HEK293T (cell line): ENCODE data around the gene SOBP.

Experiments
- CTCF ChIA-PET: fragments of 350-600 bp; formaldehyde crosslinking; extraction: SDS; loops from one replicate; lab custom pipeline; 2021; ENCODE audit warnings: antibody characterized with exemption, inconsistent platforms; lab: Yijun Ruan, JAX
- POLR2A ChIA-PET: fragments of 350-600 bp; formaldehyde crosslinking; extraction: SDS; loops from one replicate; lab custom pipeline; 2020; ENCODE audit warnings: antibody characterized with exemption, inconsistent platforms; lab: Yijun Ruan, JAX
- DNase-seq: peaks from one replicate; pipeline ENCODE4 v3.0.0; 2012; ENCODE audit warnings: mixed read lengths; ENCODE audit errors: extremely low spot score
- ARNT ChIP-seq: fragments of 450-650 bp; IDR thresholded peaks from 2 replicates; pipeline ENCODE4 v1.6.1; 2017; ENCODE audit warnings: mild to moderate bottlenecking
- BHLHE40 ChIP-seq: fragments of 450-650 bp; IDR thresholded peaks from 2 replicates; pipeline ENCODE4 v1.6.1; 2016; ENCODE audit warnings: mild to moderate bottlenecking, moderate library complexity, borderline replicate concordance
- CTBP1 ChIP-seq: fragments of 450-650 bp; IDR thresholded peaks from 2 replicates; pipeline ENCODE4 v1.6.1; 2016; ENCODE audit warnings: borderline replicate concordance
- ELF4 ChIP-seq: fragments of 450-650 bp; IDR thresholded peaks from 2 replicates; pipeline ENCODE4 v1.6.1; 2017; ENCODE audit warnings: antibody characterized with exemption
- FOXA1 ChIP-seq: fragments of 450-650 bp; IDR thresholded peaks from 2 replicates; pipeline ENCODE4 v1.6.1; 2016; ENCODE audit warnings: mild to moderate bottlenecking
- FOXK2 ChIP-seq: fragments of 450-650 bp; IDR thresholded peaks from 2 replicates; pipeline ENCODE4 v1.6.1; 2016; ENCODE audit warnings: mild to moderate bottlenecking
- FOXM1 ChIP-seq: fragments of 450-650 bp; IDR thresholded peaks from 2 replicates; pipeline ENCODE4 v1.6.1; 2017; ENCODE audit warnings: mild to moderate bottlenecking, borderline replicate concordance
- HDGF ChIP-seq: fragments of 450-650 bp; IDR thresholded peaks from 2 replicates; pipeline ENCODE4 v1.6.1; 2017; ENCODE audit warnings: antibody characterized with exemption, borderline replicate concordance
- L3MBTL2 ChIP-seq: fragments of 450-650 bp; conservative IDR thresholded peaks from 2 replicates; pipeline ENCODE4 v1.6.1; 2016; ENCODE audit warnings: mild to moderate bottlenecking
- LEF1 ChIP-seq: fragments of 450-650 bp; IDR thresholded peaks from 2 replicates; pipeline ENCODE4 v1.6.1; 2017; ENCODE audit warnings: mild to moderate bottlenecking, borderline replicate concordance
- NFRKB ChIP-seq: fragments of 450-650 bp; IDR thresholded peaks from 2 replicates; pipeline ENCODE4 v1.6.1; 2016; ENCODE audit warnings: mild to moderate bottlenecking, moderate library complexity
- PKNOX1 ChIP-seq: fragments of 450-650 bp; IDR thresholded peaks from 2 replicates; pipeline ENCODE4 v1.6.1; 2016
- SP1 ChIP-seq: fragments of 450-650 bp; IDR thresholded peaks from 2 replicates; pipeline ENCODE4 v1.6.1; 2017
- SUZ12 ChIP-seq: fragments of 450-650 bp; IDR thresholded peaks from 2 replicates; pipeline ENCODE4 v1.6.1; 2016; ENCODE audit warnings: mild to moderate bottlenecking
- TARDBP ChIP-seq: fragments of 450-650 bp; IDR thresholded peaks from 2 replicates; pipeline ENCODE4 v1.6.1; 2016
- ZNF384 ChIP-seq: fragments of 450-650 bp; IDR thresholded peaks from 2 replicates; pipeline ENCODE4 v1.6.1; 2016

SOBP gene

GRCh38 chr6:107493158-107494057 lies 3.5 kb downstream of the SOBP start:
- TF ChIP-seq TARDBP (no peak), FOXM1 (no peak), CTBP1 (peak; percentile 78), SUZ12 (no peak), ELF4 (no peak), HDGF (no peak), NFRKB (no peak), FOXA1 (no peak), PKNOX1 (peak; percentile 65)
- ChIA-PET CTCF (interaction anchor here (0.5 to 0.9 kb wide), 4 partner anchors 34 to 494 kb away, joined by 3 to 6 read pairs (median 4); partner anchors contain the start of gene PDSS2), POLR2A (interaction anchor here (1.0 to 11.4 kb wide), 3 partner anchors 15 to 47 kb away, joined by 3 to 78 read pairs (median 3); partner anchors contain the start of gene PDSS2)
- DNase-seq, result peak; percentile 55

GRCh38 chr6:107495196-107495643 lies 5.3 kb downstream of the SOBP start:
- TF ChIP-seq ZNF384 (no peak), SP1 (no peak), CTBP1 (no peak), L3MBTL2 (no peak), BHLHE40 (no peak), FOXA1 (no peak), ARNT (no peak), HDGF (no peak), SUZ12 (no peak)
- ChIA-PET CTCF (interaction anchor here (0.6 kb wide), 1 partner anchor 10 kb away, joined by 5 read pairs; no protein-coding TSS in a partner anchor), POLR2A (interaction anchor here (11.4 kb wide), 1 partner anchor 35 kb away, joined by 78 read pairs; the partner anchor contains the start of gene PDSS2)
- DNase-seq, result no peak

GRCh38 chr6:107495971-107496370 lies 6.1 kb downstream of the SOBP start:
- CTCF ChIA-PET, result no interaction called here
- no peak for TF ChIP-seq FOXA1
- TF ChIP-seq ELF4, result no peak
- TF ChIP-seq FOXK2, result no peak
- no peak for TF ChIP-seq LEF1
- TF ChIP-seq L3MBTL2, result no peak
- no peak for TF ChIP-seq PKNOX1
- no peak for TF ChIP-seq FOXM1
- TF ChIP-seq NFRKB, result no peak
- TF ChIP-seq HDGF, result no peak
- TF ChIP-seq SUZ12, result no peak
- no peak for TF ChIP-seq ZNF384
- no peak for TF ChIP-seq SP1
- no peak for TF ChIP-seq BHLHE40
- TF ChIP-seq TARDBP, result no peak
- TF ChIP-seq CTBP1, result no peak
- no peak for TF ChIP-seq ARNT

GRCh38 chr6:107496892-107497684 lies 7.2 kb downstream of the SOBP start:
- ChIA-PET POLR2A (interaction anchor here (11.4 kb wide), 1 partner anchor 37 kb away, joined by 78 read pairs; the partner anchor contains the start of gene PDSS2), CTCF (no interaction called here)
- DNase-seq, result no peak
- TF ChIP-seq PKNOX1 (peak; percentile 41; the same call in 1 of the 2 replicates), SP1 (no peak)

More at GRCh38 chr6:107495971-107496370, 6.1 kb downstream of the SOBP start:
- POLR2A ChIA-PET, result interaction anchor here (11.4 kb wide), 1 partner anchor 36 kb away, joined by 78 read pairs; the partner anchor contains the start of gene PDSS2
- no peak for DNase-seq

- TF ChIP-seq CTBP1, result no peak
- TF ChIP-seq PKNOX1, result no peak
- no peak for TF ChIP-seq BHLHE40
- no peak for TF ChIP-seq FOXA1
- TF ChIP-seq FOXK2, result no peak
- TF ChIP-seq SUZ12, result no peak
- no peak for TF ChIP-seq L3MBTL2
- no peak for TF ChIP-seq FOXM1
- no peak for TF ChIP-seq TARDBP
- TF ChIP-seq HDGF, result no peak
These were observed 14.5 kb downstream of the SOBP start for GRCh38 chr6:107504270-107505026.

More at GRCh38 chr6:107504270-107505026, 14.5 kb downstream of the SOBP start:
- DNase-seq, result no peak
- ChIA-PET CTCF (interaction anchor here (0.8 kb wide), 1 partner anchor 9 kb away, joined by 5 read pairs; no protein-coding TSS in a partner anchor), POLR2A (interaction anchor here (0.8 to 2.3 kb wide), 3 partner anchors 15 to 63 kb away, joined by 3 to 9 read pairs (median 3); partner anchors contain the start of gene PDSS2)
